ENCODE data around the gene PGLYRP2. TPM values are rescaled to one million over a fixed set of nuclear protein-coding genes. Genes with fewer than 3 reads are reported as not detected.

Gene PGLYRP2
- total RNA-seq, 1 donor from 2014 or later, result not detected

DNA sequence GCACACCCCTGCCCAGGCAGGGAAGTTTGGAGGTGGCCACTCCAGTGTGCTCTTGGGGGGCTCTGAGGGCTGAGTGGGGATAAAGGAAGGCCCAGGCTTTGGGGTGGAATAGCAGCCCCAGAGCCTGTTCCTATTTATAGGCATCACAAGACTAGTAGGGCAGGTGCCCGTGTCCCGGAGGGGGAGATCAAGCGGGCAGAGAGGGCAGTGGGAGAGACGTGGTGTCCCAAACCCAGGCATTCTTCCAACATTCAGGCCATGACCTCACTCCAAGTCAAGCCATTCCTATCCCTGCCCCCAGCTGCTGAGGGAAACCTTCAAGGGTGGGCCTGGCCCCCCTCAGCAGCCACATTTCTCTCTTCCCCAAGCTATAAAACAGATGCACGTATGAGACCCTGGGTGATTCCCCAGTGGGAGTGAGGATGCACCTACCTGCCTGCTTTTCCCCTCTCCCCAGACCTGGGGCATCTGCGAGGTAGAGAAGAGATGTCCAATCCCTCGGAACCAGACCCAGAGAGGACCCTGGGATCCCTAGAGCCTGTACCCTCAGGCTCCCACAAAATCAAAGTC lies 33.4 kb downstream of the PGLYRP2 start:
- peaks cover 13% of the 10 kb centered on the region for H3K4me1 Mint-ChIP-seq (ENCODE audit: unreplicated experiment)
- TF ChIP-seq, protein P1, sequence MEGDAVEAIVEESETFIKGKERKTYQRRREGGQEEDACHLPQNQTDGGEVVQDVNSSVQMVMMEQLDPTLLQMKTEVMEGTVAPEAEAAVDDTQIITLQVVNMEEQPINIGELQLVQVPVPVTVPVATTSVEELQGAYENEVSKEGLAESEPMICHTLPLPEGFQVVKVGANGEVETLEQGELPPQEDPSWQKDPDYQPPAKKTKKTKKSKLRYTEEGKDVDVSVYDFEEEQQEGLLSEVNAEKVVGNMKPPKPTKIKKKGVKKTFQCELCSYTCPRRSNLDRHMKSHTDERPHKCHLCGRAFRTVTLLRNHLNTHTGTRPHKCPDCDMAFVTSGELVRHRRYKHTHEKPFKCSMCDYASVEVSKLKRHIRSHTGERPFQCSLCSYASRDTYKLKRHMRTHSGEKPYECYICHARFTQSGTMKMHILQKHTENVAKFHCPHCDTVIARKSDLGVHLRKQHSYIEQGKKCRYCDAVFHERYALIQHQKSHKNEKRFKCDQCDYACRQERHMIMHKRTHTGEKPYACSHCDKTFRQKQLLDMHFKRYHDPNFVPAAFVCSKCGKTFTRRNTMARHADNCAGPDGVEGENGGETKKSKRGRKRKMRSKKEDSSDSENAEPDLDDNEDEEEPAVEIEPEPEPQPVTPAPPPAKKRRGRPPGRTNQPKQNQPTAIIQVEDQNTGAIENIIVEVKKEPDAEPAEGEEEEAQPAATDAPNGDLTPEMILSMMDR (conservative IDR thresholded peaks at IDR 0.05), result no peak
- H3K4me3 Mint-ChIP-seq, result no peak overlapping the region
- H3K36me3 Mint-ChIP-seq, result no peaks in the 10 kb centered on the region
- H3K9me3 Mint-ChIP-seq, result peaks cover 6% of the 10 kb centered on the region
- no peak for DNase-seq (ENCODE audit: extremely low spot score, unreplicated experiment)
- no peak overlapping the region for H3K27ac Mint-ChIP-seq
- H3K27me3 Mint-ChIP-seq, result peaks cover 3% of the 10 kb centered on the region

DNA sequence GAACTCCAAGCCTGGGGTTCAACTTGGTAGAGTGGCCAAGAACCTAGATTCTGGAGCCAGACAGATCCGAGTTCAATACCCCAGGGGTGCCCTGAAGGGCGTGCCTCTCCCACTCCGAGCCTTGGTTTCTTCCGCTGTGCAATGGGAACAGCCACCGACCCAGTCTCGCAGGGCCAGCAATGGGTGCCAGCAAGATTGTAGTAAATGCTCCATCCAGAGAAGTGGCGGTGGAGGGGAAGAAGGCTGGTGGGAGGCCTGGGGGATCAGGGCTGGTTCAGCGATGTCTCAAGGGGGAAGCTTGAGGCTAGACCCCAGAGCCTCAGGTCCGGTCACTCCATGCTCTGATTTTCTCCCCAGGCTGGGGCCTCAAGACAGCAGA lies 34.1 kb downstream of the PGLYRP2 start:
- Mint-ChIP-seq H3K36me3 (no peaks in the 10 kb centered on the region), H3K9me3 (peaks cover under 1% of the 10 kb centered on the region), H3K27ac (no peak overlapping the region), H3K4me3 (no peak overlapping the region), H3K4me1 (ENCODE audit: unreplicated experiment) (peaks cover 7% of the 10 kb centered on the region), H3K27me3 (no peaks in the 10 kb centered on the region)
- TF ChIP-seq, protein P1 (conservative IDR thresholded peaks at IDR 0.05), result no peak
- no peak for DNase-seq (ENCODE audit: extremely low spot score, unreplicated experiment)

DNA sequence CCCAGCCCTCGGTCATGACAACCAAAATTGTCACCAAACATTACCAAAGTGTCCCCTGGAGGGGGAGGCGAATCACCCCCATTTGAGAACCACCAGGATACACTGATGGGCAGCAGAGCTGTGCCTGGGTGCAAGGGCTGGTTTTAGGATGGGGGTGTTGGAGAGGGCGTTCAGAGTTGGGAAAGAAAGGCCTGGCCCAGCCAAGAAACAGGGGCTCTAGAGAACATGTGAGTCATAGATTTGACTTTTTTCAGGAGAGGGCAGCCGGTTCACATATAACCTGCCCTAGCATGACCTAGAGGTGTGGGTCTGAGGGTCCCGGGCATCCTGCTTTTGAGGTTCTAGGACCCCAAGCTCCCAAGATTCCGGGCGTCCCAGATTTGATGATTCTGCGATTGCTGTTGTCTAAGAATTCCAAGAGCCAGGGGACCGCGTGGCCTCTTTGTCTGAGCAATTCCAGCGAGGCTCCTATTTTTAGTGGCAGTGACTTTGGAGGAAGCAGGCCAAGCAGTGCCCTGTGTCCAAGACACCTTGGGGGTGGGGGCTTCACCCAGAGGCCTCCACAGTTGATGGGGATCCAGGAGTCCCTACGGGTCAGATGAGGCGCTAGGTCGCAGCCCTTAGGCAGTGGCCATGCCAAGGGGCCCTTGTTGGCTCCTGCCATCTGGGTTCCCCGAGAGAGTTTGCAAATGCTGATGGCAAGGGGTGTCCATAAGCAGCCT lies 34.6 kb downstream of the PGLYRP2 start:
- TF ChIP-seq, protein P1 (conservative IDR thresholded peaks at IDR 0.05), result no peak
- no peaks in the 10 kb centered on the region for H3K9me3 Mint-ChIP-seq
- H3K27ac Mint-ChIP-seq, result no peak overlapping the region
- H3K27me3 Mint-ChIP-seq, result no peaks in the 10 kb centered on the region
- DNase-seq (ENCODE audit: extremely low spot score, unreplicated experiment), result no peak
- H3K4me3 Mint-ChIP-seq, result no peak overlapping the region
- H3K36me3 Mint-ChIP-seq, result no peaks in the 10 kb centered on the region
- peaks cover 6% of the 10 kb centered on the region for H3K4me1 Mint-ChIP-seq (ENCODE audit: unreplicated experiment)

DNA sequence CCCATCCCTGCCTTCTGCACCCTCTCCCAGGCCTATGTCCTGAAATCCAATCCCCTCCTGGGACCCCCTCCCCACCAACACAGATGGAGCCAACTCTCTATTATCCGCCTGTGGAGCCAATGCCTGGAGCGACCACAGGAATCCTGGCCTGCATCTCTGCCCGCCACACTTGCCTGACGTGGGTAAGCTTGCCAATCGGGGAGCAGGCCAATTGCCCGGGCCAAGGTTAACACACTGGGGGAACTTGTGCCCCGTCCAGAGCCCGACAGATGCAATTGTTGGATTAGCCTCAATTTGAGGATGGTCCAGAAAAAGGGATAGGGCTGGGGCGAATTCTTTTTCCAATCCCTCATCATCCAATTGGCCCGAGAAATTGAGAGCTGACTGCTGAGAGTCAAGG lies 35.5 kb downstream of the PGLYRP2 start:
- TF ChIP-seq, protein P1 (conservative IDR thresholded peaks at IDR 0.05), result no peak
- Mint-ChIP-seq H3K36me3 (no peaks in the 10 kb centered on the region), H3K27ac (no peak overlapping the region), H3K4me3 (no peak overlapping the region), H3K27me3 (no peaks in the 10 kb centered on the region), H3K9me3 (no peaks in the 10 kb centered on the region), H3K4me1 (ENCODE audit: unreplicated experiment) (peaks cover 5% of the 10 kb centered on the region)
- DNase-seq (ENCODE audit: extremely low spot score, unreplicated experiment), result no peak

DNA sequence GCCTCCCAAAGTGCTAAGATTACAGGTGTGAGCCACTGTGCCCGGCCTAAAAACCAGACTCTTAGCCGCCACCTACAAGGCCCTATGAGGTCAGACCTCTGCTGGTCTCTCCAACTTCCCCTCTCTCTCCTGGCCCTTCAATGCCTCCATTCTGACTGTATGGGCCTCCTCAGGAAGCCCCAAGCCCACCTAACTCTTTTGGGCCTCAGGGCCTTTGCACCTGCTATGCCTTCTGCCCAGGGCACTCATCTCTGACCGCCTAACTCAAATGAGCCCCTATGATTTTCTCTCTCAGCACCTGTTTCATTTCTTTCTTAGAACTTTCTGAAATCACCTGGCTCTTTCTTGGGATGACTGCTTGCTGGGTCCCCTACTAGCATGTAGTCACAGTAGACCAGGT lies 36.0 kb downstream of the PGLYRP2 start:
- H3K36me3 Mint-ChIP-seq, result no peaks in the 10 kb centered on the region
- TF ChIP-seq, protein P1 (conservative IDR thresholded peaks at IDR 0.05), result no peak
- H3K27me3 Mint-ChIP-seq, result no peaks in the 10 kb centered on the region
- H3K9me3 Mint-ChIP-seq, result no peaks in the 10 kb centered on the region
- no peak overlapping the region for H3K4me3 Mint-ChIP-seq
- DNase-seq (ENCODE audit: extremely low spot score, unreplicated experiment), result no peak
- H3K4me1 Mint-ChIP-seq (ENCODE audit: unreplicated experiment), result no peaks in the 10 kb centered on the region
- no peak overlapping the region for H3K27ac Mint-ChIP-seq
